Hematopoietic multipotent progenitor cell treated with erythropoietin and hydrocortisone succinate and interleukin-3 and kit ligand, for 4 days (in vitro differentiated cells): ENCODE results near the gene DEFB115.
"Not testable (repeated sequence)": the region's sequence is repeated elsewhere in the genome, so short reads cannot be mapped to it uniquely, and the experiment has no call there.

Source experiments
- DNase-seq: peaks from one replicate; pipeline ENCODE4 v3.0.0-alpha.2; 2015

Gene DEFB115, protein sequence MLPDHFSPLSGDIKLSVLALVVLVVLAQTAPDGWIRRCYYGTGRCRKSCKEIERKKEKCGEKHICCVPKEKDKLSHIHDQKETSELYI

DNA sequence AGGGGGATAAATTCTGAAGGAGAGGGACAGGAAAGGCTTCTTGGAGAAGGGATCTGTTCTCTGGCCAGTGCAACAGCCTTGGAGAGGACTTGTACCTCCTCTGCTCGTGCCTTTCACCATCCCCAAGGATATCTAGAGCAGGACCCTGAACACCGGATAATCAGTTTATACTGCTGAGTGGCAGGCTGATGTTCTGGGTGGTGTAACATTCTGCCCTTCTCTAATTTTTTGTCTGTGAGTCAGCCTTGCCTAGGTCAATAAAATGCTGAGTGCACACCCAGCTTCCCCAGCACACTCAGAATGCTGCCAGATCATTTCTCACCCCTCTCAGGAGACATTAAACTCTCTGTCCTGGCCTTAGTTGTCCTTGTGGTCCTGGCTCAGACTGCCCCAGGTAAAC, at the start of gene DEFB115:
TSS of gene DEFB115 (plus strand) at position 301 of the 400 bp plus-strand sequence. CDS start at position 301, 0 bp downstream.
- no peak for DNase-seq

DNA sequence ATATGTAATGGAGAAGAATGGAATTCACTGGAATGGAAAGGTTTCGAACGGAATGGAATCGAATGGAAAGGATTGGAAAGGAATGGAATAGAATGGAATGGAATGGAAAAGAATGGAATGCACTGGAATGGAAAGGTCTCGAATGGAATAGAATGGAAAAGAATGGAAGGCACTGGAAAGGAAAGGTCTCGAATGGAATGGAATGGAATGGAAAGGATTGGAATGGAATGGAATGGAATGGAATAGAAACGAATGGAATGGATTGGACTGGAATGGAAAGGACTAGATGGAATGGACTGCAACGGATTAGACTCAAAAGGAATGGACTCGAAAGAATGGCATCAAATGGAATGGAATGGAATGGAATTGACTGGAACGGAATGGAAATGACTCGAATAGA, 20.5 kb upstream of the DEFB115 start:
- DNase-seq, result no peak

DNA sequence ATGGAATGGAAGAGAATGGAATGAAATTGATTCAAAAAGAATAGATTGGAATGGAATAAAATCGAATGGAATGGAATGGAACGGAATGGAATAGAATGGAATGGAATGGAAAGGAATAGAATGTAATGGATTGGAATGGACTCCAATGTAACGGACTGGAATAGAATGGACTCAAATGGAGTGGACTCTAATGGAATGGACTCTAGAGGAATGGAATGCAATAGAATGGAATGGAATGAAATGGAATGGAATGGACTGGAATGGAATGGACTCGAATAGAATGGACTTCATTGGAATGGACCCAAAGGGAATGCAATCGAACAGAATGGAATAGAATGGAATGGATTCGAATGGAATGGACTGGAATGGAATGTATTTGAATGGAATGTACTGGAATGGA, 19.7 kb upstream of the DEFB115 start:
- no peak for DNase-seq

DNA sequence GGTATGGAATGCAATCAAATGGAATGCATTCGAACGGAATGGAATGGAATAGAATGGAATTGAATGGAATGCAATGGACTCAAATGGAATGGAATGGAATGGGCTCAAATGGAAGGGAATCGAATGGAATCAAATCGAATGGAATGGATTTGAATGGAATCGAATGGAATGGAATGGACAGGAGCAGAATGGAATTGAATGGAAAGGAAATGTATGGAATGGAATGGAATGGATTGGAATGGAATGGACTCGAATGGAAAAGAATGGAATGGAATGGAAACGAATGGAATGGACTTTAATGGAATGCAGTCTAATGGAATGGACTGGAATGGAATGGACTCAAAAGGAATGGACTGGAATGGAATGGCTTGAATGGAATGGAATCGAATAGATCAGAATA, 18.3 kb upstream of the DEFB115 start:
- DNase-seq, result no peak

DNA sequence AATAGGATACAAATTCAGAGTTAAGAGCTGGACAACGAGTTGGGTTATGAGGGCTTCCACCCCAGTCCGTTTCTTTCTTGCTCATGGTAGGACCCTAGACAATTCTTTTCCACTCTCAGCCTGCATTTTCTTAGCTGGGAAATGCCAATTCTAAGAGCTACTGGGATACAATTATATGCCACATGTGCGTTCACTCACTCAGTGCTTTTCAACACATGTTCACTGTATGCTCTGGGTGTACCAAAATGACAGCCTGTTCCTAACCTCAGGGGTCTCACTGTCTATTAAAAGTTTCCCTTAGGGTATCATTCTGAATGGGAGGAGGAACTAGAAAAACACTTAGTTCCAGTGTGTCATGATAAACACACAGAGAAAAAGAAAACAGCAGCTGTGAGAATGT, 505 bp upstream of the DEFB115 start:
- DNase-seq, result no peak

DNA sequence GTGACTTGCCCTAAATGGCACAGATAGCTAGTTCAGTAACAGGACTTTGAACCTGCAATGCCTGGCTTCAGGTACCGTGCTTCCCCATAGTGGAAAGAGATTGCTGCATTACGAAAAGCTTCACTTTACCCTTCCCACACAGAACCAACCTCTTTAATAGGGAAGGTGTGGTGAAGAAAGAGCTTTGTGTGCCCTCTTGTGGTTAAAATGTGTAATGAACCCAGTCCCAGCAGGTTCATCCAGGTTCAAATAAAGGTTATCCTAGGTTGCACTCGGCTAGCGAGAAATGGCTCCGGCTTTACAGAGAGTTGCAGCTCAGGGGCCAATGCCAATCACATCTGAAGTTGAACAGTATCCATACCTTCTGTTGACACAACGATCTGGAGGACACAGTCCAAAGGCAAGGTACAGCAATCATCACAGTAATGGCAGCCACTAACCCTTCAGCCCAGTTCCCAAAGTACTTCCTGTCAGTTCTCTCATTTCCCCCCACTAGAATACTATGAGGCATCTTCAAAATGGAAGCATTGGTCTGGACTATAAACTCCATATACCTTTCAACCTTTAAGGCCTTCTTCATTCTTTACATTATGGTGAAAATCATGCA, 3.0 kb downstream of the DEFB115 start:
- DNase-seq, result peak; percentile 45

DNA sequence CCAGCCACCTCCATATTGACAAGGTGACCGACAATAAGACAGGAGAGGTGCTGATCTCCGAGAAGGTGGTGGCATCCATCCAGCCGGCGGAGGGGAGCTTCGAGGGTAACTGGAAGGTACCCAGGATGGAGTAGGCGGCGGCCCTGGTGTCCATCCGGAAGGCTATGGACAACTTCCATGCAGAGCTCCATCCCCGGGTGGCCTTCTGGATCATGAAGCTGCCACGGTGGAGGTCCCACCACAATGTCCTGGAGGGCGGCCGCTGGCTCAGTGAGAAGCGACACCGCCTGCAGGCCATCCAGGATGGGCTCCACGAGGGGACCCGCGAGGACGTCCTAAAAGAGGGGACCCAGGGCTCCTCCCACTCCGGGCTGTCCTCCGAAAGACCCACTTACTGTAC, 17.0 kb downstream of the DEFB115 start:
- DNase-seq, result no peak

DNA sequence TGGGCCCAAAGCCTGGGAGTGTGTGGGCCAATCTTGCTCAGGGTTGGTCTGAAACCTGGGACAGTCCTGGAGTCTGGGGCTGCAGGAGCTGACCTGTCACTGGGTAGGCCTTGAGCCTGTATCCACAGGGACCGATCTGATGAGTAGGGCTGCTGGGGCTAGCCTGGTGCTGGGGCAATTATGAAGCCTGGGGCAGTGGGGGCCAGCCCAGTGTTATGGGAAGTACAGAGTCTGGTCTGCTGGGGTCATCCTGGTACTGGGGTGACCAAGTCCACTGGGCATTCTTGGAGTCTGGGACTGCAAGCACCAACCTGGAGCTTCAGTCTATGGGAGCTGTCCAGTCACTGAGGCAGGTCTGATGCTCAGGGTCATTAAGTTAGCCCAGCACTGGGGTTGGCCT, 20.7 kb downstream of the DEFB115 start:
- DNase-seq, result no peak

DNA sequence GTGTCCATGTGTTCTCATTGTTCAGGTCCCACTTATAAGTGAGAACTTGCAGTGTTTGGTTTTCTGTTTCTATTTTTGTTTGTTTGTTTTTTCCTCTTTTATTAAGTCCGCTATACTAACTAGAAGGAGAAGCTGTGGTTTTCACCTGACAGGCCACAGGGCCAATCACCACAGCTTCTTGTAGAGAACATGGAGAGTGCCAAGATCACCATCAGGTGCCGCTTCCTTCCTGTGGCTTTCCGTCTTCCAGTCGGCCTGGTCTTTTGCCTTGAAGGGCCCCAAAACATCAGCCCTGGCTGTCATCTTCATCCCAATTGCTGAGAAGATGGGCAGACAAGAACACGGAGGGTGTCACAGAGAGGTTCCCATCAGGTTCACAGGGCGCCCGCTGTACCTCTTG, 27.5 kb downstream of the DEFB115 start:
- DNase-seq, result not testable (repeated sequence)

DNA sequence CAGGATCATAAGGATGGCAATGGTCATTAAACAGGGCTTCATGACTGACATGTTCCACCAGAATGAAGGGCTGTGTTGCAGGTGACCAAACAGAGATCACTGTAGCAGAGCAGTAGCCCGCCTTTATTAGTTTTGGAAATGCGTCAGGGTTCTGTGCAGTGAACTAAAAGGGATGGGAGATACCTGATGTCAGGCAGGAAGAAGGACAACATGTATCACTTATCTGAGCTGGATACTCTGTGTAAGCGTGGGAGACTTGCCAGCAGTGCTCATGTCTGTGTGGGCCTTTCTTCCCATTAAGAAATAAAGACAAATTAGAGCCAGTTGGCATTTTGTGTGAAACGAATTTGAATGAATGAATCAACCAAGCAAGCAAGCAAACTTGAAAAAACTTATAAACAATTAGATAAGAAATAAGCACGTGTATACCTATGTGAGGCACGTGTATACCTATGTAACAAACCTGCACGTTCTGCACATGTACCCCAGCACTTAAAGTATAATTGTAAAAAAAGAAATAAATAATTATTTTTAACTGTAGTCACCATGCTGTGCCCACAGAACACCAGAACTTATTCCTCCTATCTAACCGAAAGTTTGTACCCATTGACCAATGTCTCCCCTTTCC, 51.2 kb downstream of the DEFB115 start, which contains the start of gene DEFB116:
TSS of gene DEFB116 (minus strand) at position 51 of the 628 bp plus-strand sequence. CDS start at position 51, 0 bp downstream.
- no peak for DNase-seq
